ENCODE results near the gene NRROS.

DNA sequence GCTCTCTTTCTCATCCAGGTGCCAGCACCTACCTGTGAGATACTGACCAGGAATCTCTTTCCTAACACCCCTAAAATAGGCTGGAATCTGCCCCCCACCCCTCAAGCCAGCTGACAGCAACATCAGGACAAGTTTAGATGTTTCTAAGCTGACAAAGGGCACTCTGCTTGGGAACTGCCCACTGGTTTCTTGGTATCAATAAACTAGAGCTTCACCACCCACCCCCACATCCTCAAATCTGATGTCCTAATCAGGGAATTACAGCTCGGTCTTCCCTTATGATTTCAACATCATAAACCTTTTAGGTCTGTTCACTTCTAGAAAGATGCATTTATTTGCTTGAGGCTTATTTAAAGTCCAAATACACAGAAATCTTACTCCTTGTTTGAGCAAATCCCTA is 37.9 kb downstream of the NRROS start:
- TF ChIP-seq, protein P1, sequence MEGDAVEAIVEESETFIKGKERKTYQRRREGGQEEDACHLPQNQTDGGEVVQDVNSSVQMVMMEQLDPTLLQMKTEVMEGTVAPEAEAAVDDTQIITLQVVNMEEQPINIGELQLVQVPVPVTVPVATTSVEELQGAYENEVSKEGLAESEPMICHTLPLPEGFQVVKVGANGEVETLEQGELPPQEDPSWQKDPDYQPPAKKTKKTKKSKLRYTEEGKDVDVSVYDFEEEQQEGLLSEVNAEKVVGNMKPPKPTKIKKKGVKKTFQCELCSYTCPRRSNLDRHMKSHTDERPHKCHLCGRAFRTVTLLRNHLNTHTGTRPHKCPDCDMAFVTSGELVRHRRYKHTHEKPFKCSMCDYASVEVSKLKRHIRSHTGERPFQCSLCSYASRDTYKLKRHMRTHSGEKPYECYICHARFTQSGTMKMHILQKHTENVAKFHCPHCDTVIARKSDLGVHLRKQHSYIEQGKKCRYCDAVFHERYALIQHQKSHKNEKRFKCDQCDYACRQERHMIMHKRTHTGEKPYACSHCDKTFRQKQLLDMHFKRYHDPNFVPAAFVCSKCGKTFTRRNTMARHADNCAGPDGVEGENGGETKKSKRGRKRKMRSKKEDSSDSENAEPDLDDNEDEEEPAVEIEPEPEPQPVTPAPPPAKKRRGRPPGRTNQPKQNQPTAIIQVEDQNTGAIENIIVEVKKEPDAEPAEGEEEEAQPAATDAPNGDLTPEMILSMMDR (conservative IDR thresholded peaks at IDR 0.05) = no peak
- no peak for TF ChIP-seq ZFX (IDR thresholded peaks at IDR 0.05)

All from C4-2B (cell line).